Glutamatergic neuron (in vitro differentiated cells): ENCODE results near the gene ANO5. TPM values are rescaled to one million over a fixed set of nuclear protein-coding genes. Genes with fewer than 3 reads are reported as not detected.

Source experiments
- DNase-seq: peaks from one replicate; pipeline ENCODE4 v3.0.0; 2022
- H3K27ac Mint-ChIP-seq: one replicate; pipeline ENCODE4 v1.8.0; 2020; ENCODE audit warnings: mild to moderate bottlenecking, mixed read lengths, inconsistent platforms; ENCODE audit not compliant: unreplicated experiment
- H3K27me3 Mint-ChIP-seq: one replicate; pipeline ENCODE4 v1.8.0; 2020; ENCODE audit warnings: mild to moderate bottlenecking, moderate library complexity, mixed read lengths, inconsistent platforms; ENCODE audit not compliant: unreplicated experiment
- H3K36me3 Mint-ChIP-seq: one replicate; pipeline ENCODE4 v1.8.0; 2020; ENCODE audit warnings: mild to moderate bottlenecking, mixed read lengths, inconsistent platforms; ENCODE audit not compliant: unreplicated experiment
- H3K4me1 Mint-ChIP-seq: one replicate; pipeline ENCODE4 v1.8.0; 2020; ENCODE audit warnings: mild to moderate bottlenecking, low read depth, mixed read lengths, inconsistent platforms; ENCODE audit not compliant: unreplicated experiment
- H3K4me3 Mint-ChIP-seq: one replicate; pipeline ENCODE4 v1.8.0; 2020; ENCODE audit warnings: mild to moderate bottlenecking, mixed read lengths, inconsistent platforms; ENCODE audit not compliant: unreplicated experiment
- H3K9me3 Mint-ChIP-seq: one replicate; pipeline ENCODE4 v1.8.0; 2020; ENCODE audit warnings: mild to moderate bottlenecking, moderate library complexity, mixed read lengths, inconsistent platforms; ENCODE audit not compliant: unreplicated experiment
- total RNA-seq: library from RNA; stranded (reverse); fragmentation: NEBNext Ultra II Directional; extraction: Animal tissue kit (Norgen Biotek cat#: 25700); gene quantifications from one replicate; pipeline ENCODE4 v1.2.1, GENCODE V29; 2021; ENCODE audit not compliant: unreplicated experiment
- TF ChIP-seq, protein P1 (sequence below): fragments of 200-600 bp; sonication (generic); IDR thresholded peaks from one replicate; pipeline ENCODE4 v1.5.0; 2021; ENCODE audit not compliant: partially characterized antibody, unreplicated experiment

The ANO5 gene
- total RNA-seq, 1 donor from 2014 or later: 5.4 TPM

- DNase-seq: no peak
- no peak overlapping the region for H3K27ac Mint-ChIP-seq
- no peaks in the 10 kb centered on the region for H3K4me1 Mint-ChIP-seq
- TF ChIP-seq, protein P1, sequence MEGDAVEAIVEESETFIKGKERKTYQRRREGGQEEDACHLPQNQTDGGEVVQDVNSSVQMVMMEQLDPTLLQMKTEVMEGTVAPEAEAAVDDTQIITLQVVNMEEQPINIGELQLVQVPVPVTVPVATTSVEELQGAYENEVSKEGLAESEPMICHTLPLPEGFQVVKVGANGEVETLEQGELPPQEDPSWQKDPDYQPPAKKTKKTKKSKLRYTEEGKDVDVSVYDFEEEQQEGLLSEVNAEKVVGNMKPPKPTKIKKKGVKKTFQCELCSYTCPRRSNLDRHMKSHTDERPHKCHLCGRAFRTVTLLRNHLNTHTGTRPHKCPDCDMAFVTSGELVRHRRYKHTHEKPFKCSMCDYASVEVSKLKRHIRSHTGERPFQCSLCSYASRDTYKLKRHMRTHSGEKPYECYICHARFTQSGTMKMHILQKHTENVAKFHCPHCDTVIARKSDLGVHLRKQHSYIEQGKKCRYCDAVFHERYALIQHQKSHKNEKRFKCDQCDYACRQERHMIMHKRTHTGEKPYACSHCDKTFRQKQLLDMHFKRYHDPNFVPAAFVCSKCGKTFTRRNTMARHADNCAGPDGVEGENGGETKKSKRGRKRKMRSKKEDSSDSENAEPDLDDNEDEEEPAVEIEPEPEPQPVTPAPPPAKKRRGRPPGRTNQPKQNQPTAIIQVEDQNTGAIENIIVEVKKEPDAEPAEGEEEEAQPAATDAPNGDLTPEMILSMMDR: no peak
- no peaks in the 10 kb centered on the region for H3K27me3 Mint-ChIP-seq
- H3K36me3 Mint-ChIP-seq: no peaks in the 10 kb centered on the region
- no peaks in the 10 kb centered on the region for H3K9me3 Mint-ChIP-seq
- H3K4me3 Mint-ChIP-seq: no peak overlapping the region
Measured at GRCh38 chr11:22208151-22208858, 15.4 kb downstream of the ANO5 start.

DNA sequence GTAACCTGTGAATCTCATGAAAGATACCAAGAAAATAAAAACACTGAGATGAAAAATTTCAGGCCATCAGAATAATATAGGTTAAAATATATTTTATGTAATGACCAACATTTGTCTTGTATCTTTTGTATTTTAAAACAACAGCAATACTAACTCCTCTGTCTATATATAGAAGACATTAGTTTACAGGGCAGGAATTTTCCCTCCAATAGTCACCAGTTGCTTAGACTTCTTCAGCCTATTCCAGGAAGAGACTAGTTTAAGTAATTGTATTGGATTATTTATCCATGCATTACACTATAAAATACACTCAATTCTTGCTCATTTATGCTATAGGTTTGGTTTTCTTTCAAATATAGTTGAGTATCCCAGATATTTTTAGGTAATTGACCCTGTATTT, 24.1 kb downstream of the ANO5 start:
- no peaks in the 10 kb centered on the region for H3K4me1 Mint-ChIP-seq
- H3K9me3 Mint-ChIP-seq: no peaks in the 10 kb centered on the region
- no peaks in the 10 kb centered on the region for H3K36me3 Mint-ChIP-seq
- H3K27ac Mint-ChIP-seq: no peak overlapping the region
- no peak for DNase-seq
- no peaks in the 10 kb centered on the region for H3K27me3 Mint-ChIP-seq
- no peak overlapping the region for H3K4me3 Mint-ChIP-seq
- TF ChIP-seq, protein P1: no peak

GRCh38 chr11:22221143-22221542, 28.3 kb downstream of the ANO5 start:
- Mint-ChIP-seq H3K27ac (no peak overlapping the region), H3K36me3 (no peaks in the 10 kb centered on the region), H3K4me3 (no peak overlapping the region), H3K27me3 (no peaks in the 10 kb centered on the region), H3K9me3 (no peaks in the 10 kb centered on the region), H3K4me1 (no peaks in the 10 kb centered on the region)
- DNase-seq: no peak
- TF ChIP-seq, protein P1: no peak

GRCh38 chr11:22225190-22225589, 32.3 kb downstream of the ANO5 start:
- H3K36me3 Mint-ChIP-seq: no peaks in the 10 kb centered on the region
- no peaks in the 10 kb centered on the region for H3K27me3 Mint-ChIP-seq
- H3K4me3 Mint-ChIP-seq: no peak overlapping the region
- H3K9me3 Mint-ChIP-seq: no peaks in the 10 kb centered on the region
- DNase-seq: no peak
- no peaks in the 10 kb centered on the region for H3K4me1 Mint-ChIP-seq
- H3K27ac Mint-ChIP-seq: no peak overlapping the region
- TF ChIP-seq, protein P1: no peak

DNA sequence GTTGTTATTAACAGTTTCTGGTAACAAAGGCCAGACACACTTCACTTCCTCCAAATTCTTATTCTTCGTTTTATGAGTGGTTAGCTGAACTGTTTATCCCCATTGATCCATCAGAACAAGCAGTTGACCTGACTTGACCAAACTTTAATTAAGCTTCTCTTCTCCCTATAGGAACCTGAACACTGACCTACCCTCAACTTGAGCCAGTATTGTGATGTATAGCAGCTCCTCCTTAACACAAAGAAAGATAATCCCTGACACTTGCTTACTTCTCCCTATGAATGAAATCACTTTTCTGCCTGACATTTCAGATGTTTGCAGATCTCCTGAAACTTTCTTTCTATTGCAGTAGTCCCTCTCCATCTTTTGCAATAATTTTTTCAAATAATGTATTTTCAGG, 41.9 kb downstream of the ANO5 start:
- H3K9me3 Mint-ChIP-seq: no peaks in the 10 kb centered on the region
- peaks cover 2% of the 10 kb centered on the region for H3K27me3 Mint-ChIP-seq
- no peaks in the 10 kb centered on the region for H3K36me3 Mint-ChIP-seq
- H3K4me1 Mint-ChIP-seq: no peaks in the 10 kb centered on the region
- H3K27ac Mint-ChIP-seq: no peak overlapping the region
- DNase-seq: no peak
- TF ChIP-seq, protein P1: no peak
- H3K4me3 Mint-ChIP-seq: no peak overlapping the region
